C4-2B (cell line): ENCODE data around the gene HORMAD2.

Experiments used
- ZFX ChIP-seq: fragments of 450-650 bp; IDR thresholded peaks from 2 replicates; pipeline ENCODE4 v1.6.1; 2017
- TF ChIP-seq, protein P1 (sequence below): fragments of 450-650 bp; conservative IDR thresholded peaks from 2 replicates; pipeline ENCODE4 v1.5.1; 2017; ENCODE audit warnings: mild to moderate bottlenecking

DNA sequence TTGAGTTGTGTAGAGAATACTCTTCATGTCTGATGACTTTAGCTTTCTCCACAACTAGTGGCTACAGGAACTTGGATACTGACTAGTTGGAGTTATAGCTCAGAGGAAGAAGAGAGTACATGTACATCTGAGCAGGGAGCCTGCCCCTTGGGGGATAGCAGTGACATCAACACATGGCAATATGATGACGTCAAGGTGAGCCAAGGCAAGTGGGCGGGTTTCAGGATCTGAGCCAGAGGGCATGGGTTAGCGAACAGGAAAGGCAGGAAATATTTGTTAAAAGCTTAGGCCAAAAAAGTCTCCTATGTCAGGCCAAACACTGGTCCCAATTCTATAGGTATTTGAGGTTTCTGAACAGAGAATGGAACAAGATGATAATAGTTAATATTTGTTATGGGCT, 42.0 kb upstream of the HORMAD2 start:
- TF ChIP-seq, protein P1, sequence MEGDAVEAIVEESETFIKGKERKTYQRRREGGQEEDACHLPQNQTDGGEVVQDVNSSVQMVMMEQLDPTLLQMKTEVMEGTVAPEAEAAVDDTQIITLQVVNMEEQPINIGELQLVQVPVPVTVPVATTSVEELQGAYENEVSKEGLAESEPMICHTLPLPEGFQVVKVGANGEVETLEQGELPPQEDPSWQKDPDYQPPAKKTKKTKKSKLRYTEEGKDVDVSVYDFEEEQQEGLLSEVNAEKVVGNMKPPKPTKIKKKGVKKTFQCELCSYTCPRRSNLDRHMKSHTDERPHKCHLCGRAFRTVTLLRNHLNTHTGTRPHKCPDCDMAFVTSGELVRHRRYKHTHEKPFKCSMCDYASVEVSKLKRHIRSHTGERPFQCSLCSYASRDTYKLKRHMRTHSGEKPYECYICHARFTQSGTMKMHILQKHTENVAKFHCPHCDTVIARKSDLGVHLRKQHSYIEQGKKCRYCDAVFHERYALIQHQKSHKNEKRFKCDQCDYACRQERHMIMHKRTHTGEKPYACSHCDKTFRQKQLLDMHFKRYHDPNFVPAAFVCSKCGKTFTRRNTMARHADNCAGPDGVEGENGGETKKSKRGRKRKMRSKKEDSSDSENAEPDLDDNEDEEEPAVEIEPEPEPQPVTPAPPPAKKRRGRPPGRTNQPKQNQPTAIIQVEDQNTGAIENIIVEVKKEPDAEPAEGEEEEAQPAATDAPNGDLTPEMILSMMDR, result no peak
- no peak for TF ChIP-seq ZFX
